Duodenal mucosa (tissue), 2 donors: ENCODE data around the gene CREBL2.

Experiments
- H3K27ac ChIP-seq: one replicate; pipeline ENCODE4 v1.7.0; 2013; ENCODE audit warnings: low read depth, low read length
- H3K27me3 ChIP-seq, 2 donors: one replicate each; pipeline ENCODE4 v1.7.0; 2013; ENCODE audit warnings: low read length in 2 of 2, control low read depth in 1 of 2; ENCODE audit not compliant: insufficient read depth in 2 of 2, control insufficient read depth in 1 of 2
- H3K36me3 ChIP-seq, 2 donors: one replicate each; pipeline ENCODE4 v1.7.0; 2013; ENCODE audit warnings: low read length in 2 of 2, control low read depth in 1 of 2; ENCODE audit not compliant: insufficient read depth in 2 of 2, control insufficient read depth in 1 of 2
- H3K4me1 ChIP-seq, 2 donors: one replicate each; pipeline ENCODE4 v1.7.0; 2013; ENCODE audit warnings: low read length in 2 of 2, control low read depth in 1 of 2; ENCODE audit not compliant: insufficient read depth in 2 of 2, control insufficient read depth in 1 of 2
- H3K4me3 ChIP-seq, 2 donors: one replicate each; pipeline ENCODE4 v1.7.0; 2013; ENCODE audit warnings: low read length in 2 of 2, low read depth in 1 of 2
- H3K9ac ChIP-seq, 2 donors: one replicate each; pipeline ENCODE4 v1.7.0; 2013; ENCODE audit warnings: low read length in 2 of 2, low read depth in 1 of 2
- H3K9me3 ChIP-seq, 2 donors: one replicate each; pipeline ENCODE4 v1.7.0; 2013; ENCODE audit warnings: low read length in 2 of 2, control low read depth in 1 of 2; ENCODE audit not compliant: control insufficient read depth in 1 of 2

Gene CREBL2

DNA sequence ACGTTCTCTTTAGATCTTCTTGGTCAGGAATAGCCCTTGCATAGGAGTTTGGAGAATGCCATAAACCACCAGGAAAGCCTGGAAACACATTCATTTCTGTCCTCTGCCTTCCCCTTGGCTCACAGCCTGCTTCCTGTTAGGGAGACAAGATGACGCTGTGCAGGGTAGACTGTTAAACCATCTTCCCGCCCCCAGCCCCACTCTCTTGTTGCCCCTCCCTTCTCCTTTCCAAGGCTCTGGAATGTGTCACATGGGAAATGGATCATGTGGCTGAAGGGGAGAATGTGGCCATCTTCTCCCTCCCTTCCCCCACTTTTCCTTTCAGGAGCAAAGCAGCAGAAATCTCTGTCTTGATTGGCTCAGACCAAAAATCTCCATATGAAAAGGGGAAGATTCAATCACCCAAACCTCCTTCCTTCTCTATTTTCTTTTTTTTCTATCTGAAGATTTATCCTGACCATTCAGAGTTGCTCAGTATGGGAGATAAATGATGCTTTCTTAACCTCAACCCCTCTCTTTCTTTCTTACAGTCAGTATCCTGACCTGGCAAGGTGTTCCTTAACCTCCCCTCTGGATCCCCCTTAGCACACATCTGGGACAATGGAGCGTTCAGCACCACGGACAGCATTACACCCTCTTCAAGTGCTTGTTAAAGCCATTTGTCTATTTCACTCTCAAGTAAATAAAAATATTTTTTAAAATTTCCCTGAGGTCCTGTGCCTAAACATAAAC lies 72.9 kb downstream of the CREBL2 start:
- Histone ChIP-seq H3K36me3 (no peaks in the 10 kb centered on the region), H3K27ac (no peak overlapping the region), H3K4me3 (no peak overlapping the region), H3K4me1 (no peaks in the 10 kb centered on the region), H3K9ac (no peak overlapping the region), H3K9me3 (no peaks in the 10 kb centered on the region), H3K27me3 (no peaks in the 10 kb centered on the region)

DNA sequence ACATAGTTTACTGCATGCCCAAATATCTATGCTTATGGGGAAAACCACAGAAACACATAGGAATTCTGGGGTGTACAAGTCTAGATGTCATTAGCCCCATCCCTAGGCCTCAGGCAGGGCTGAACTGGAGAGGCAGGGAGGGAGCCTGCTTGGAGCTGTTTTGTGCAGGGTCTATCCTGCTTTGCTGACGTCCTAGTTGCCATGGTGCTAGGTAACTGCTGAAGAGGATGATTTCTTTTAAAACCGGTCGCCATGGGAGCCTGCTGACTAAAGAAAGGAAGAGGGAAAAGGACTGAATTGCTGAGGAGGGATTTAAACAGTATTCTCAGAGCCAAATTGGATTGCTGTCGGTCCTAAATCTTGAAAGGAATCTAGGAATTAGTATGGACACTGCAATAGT lies 73.6 kb downstream of the CREBL2 start:
- Histone ChIP-seq H3K4me3 (no peak overlapping the region), H3K27ac (no peak overlapping the region), H3K4me1 (no peaks in the 10 kb centered on the region), H3K27me3 (no peaks in the 10 kb centered on the region), H3K36me3 (no peaks in the 10 kb centered on the region), H3K9ac (no peak overlapping the region), H3K9me3 (no peaks in the 10 kb centered on the region)

DNA sequence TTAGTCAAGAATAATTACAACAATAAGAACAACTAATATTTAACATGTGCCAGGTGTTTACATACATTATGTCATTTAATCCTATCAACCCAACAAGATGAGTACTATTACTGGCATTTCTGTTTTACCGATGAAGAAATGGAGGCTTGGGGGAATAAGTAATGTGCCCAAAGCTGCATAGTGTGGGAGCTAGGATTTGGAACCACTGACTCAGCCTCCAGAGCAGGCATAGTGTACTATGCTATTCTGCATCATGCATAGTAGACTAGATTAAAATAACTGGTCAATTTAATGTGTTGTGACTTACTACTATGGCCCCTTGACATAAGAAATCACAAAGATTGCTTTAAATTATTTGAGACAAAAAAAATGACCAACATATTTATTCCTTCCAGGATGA lies 74.8 kb downstream of the CREBL2 start:
- Histone ChIP-seq H3K9me3 (no peaks in the 10 kb centered on the region), H3K4me1 (no peaks in the 10 kb centered on the region), H3K4me3 (no peak overlapping the region), H3K9ac (no peak overlapping the region), H3K36me3 (no peaks in the 10 kb centered on the region), H3K27ac (no peak overlapping the region), H3K27me3 (no peaks in the 10 kb centered on the region)

DNA sequence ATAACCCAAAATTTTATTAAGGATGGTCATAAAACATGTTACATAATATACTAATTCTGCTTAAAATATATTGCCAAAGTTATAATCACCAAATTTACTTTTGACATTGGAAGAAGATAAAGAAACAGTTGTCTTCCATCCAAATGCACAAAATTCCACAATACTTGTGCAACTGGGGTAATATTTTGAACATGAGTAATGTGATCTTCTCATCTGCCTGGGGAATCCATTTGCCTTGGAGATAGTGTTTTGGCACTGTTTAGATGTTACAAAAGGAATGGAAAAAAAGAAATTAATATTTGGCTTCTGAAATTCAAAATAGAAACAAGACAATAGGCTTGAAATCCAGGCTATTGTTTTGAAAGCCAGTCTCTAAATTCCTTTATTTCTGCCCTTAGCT lies 75.2 kb downstream of the CREBL2 start:
- Histone ChIP-seq H3K4me1 (no peaks in the 10 kb centered on the region), H3K9ac (no peak overlapping the region), H3K27me3 (no peaks in the 10 kb centered on the region), H3K27ac (no peak overlapping the region), H3K4me3 (no peak overlapping the region), H3K36me3 (no peaks in the 10 kb centered on the region), H3K9me3 (no peaks in the 10 kb centered on the region)

DNA sequence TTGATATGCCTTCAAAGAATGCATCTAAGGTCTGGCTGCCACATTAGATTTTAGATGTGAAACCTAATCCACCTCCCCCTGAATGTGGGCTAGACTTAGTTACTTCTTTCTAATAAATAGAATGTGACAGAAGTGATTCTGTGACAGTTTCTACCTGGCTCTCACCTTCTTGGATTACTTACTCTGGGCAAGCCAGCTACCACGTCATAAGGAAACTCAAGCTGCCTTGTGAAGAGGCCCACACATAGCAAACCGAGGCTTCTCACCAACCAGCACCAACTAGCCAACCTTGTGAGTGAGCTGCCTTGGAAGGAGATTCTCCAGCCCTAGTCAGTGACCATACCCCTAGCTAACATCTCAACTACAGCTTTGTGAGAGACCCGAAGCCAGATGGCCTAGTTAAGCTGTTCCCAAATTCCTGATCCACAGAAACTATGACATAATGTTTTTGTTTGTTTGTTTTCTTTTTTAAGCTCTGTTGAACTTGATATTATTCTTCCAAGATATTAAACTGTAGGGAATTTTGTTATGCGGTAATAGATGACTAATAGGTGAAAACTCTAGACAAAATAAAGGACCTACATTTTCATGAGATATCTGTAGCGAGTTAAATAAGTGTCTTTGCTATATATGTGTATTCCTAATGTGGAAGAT lies 78.1 kb downstream of the CREBL2 start:
- H3K9me3 ChIP-seq = no peaks in the 10 kb centered on the region
- H3K27ac ChIP-seq = no peak overlapping the region
- H3K36me3 ChIP-seq = no peaks in the 10 kb centered on the region
- H3K4me1 ChIP-seq = no peaks in the 10 kb centered on the region
- H3K27me3 ChIP-seq = no peaks in the 10 kb centered on the region
- no peak overlapping the region for H3K4me3 ChIP-seq
- H3K9ac ChIP-seq = no peak overlapping the region

DNA sequence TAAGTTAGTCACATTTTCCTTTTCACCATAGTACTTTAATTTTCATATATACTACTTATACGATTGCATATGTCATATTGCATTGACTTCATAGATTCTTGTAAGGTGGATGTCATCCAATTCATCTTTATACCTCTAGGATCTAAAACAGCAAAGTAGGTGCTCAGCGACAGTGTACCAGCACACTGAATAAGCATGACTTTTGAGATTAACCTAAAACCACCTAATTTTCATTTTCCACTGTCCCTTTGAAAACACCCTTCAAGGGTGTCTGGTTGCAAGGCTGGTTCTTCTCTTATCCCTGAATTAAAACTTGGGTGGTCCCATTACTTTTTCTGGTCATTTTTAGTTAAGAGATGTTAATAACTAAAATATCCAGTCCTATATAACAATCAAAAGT lies 79.9 kb downstream of the CREBL2 start:
- H3K9ac ChIP-seq = no peak overlapping the region
- H3K4me1 ChIP-seq = peaks cover 0 to 5% of the 10 kb centered on the region in 2 donors
- H3K9me3 ChIP-seq = no peaks in the 10 kb centered on the region
- H3K4me3 ChIP-seq = no peak overlapping the region
- H3K27me3 ChIP-seq = no peaks in the 10 kb centered on the region
- no peak overlapping the region for H3K27ac ChIP-seq
- H3K36me3 ChIP-seq = no peaks in the 10 kb centered on the region

DNA sequence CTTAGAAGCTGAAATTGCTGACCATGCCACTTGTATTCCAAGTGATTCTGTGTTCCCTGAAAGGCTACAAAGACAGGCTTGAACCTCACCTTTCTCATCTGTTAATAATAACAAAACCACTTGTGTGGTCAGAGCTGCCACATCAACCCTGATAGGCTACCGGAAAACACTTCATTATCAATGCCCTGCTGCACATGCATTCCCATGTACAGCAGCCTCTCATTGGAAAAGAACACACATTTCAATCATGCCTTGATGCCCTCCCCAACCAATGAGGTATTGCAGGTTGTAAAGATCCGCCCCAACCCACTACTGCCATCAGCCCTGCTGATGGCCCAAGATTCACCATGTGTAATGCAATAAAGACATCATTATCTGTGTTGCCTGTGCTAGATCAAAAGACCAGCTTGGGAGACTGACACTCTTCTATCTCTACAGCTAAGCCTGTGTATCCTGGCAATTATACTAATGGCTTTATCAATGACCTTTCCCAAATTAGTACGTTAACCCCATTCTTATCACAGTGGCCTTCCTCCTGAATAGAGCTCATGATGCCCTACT lies 81.5 kb downstream of the CREBL2 start:
- H3K4me1 ChIP-seq = peaks cover 11 to 13% of the 10 kb centered on the region in 2 donors
- H3K9me3 ChIP-seq = no peaks in the 10 kb centered on the region
- no peak overlapping the region for H3K9ac ChIP-seq
- no peak overlapping the region for H3K4me3 ChIP-seq
- no peak overlapping the region for H3K27ac ChIP-seq
- H3K36me3 ChIP-seq = no peaks in the 10 kb centered on the region
- H3K27me3 ChIP-seq = no peaks in the 10 kb centered on the region
